Measurements from ENCODE around the gene IGF1R. TPM values are rescaled to one million over a fixed set of nuclear protein-coding genes. Genes with fewer than 3 reads are reported as not detected.

IGF1R gene
- total RNA-seq, 1 donor from 2014 or later: 53.7 TPM

GRCh38 chr15:98856532-98856907, 208.2 kb downstream of the IGF1R start:
- peak; percentile 83 for DNase-seq (ENCODE audit: low spot score)

DNA sequence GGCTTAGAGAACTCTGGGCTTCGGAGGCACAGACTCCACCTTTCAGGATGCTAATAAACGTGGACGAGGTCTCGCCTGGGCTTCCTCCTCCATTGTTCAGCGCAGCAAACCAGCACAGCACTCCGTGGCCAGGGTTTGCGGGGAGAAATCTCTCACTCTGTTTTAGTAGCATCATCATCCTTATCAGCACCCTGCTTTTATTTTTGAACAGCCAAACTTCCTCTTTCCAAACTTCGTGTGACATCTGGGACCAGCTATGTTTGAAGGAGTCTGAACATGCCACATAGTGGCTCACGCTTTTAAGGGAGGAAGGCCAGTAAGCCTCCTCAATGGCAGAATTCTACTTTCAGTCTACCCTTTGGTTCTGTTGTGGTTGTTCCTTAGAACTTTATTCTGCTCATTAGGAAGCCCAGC, 210.3 kb downstream of the IGF1R start:
- no peak for DNase-seq (ENCODE audit: low spot score)

GRCh38 chr15:98859149-98859548, 210.8 kb downstream of the IGF1R start:
- no peak for DNase-seq (ENCODE audit: low spot score)

- DNase-seq (ENCODE audit: low spot score): no peak
Observed at GRCh38 chr15:98860281-98861041, 212.1 kb downstream of the IGF1R start.

- DNase-seq (ENCODE audit: low spot score): no peak
Observed at GRCh38 chr15:98861188-98861587, 212.8 kb downstream of the IGF1R start.

GRCh38 chr15:98863983-98864382, 215.6 kb downstream of the IGF1R start:
- DNase-seq (ENCODE audit: low spot score): no peak

DNA sequence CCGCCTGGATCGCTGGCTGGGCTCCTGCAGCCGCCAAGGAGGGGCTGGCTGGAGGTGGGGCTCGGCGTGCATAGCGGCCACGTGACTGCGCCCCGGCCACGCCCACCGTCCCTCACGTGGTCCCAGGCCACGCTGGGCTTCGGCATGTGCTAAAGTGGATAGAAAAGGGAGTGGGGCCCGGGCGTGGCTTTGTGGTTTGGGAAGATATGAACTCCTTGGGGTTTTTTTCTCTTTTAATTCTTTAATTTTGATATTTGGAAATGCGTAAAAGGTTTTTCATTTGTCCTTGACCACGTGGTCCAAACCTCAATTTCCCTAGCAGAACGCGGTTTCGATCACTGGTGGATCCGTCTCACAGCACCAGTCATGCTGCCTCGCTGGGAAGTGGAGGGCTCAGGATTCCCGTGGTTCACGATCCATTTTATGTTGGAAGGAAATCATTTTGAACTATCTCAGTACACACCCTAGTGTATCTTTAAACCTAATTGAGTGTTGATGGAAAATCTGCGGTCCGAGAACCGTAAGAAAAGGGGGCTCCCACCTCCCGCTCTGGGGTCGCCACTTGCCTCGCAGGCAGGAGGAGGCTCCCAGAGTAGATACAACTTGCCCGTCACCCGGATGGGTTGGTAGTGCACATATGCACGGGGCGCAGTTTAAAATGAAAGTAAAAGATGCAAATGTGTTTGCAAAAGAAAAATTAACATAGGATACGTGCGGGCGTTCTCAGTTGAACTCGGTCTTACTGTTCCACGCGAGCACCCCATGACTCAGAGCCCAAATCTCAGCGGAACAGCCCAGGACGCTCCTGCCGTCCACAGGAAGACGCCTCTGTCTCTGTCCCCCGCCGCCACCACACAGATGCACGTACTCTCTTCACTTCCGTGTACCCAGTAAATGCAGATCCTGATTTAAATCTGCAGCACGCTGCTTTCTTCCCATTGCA, 217.3 kb downstream of the IGF1R start:
- peak; percentile 77 for DNase-seq (ENCODE audit: low spot score)

DNA sequence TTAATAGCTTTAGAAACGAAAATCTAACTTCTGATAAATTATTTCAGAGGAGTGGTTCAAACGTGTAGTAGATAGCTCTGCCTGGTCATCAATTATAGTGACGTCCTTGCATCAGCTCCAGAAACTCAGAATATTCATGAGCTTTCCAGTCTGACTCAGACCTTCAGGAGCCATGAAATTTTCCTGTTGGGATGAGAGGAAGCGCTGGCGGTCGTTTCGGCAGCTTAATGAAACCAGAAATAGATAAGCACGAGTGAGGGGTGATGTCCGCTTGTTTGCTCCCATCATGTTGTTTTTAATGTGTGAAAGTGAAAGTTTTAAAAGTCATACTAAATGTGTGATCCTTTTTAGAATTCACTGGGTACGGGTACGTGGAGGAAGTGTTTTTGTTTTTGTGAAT, 218.2 kb downstream of the IGF1R start:
- DNase-seq (ENCODE audit: low spot score): peak; percentile 60

GRCh38 chr15:98868564-98868963, 220.2 kb downstream of the IGF1R start:
- no peak for DNase-seq (ENCODE audit: low spot score)

DNA sequence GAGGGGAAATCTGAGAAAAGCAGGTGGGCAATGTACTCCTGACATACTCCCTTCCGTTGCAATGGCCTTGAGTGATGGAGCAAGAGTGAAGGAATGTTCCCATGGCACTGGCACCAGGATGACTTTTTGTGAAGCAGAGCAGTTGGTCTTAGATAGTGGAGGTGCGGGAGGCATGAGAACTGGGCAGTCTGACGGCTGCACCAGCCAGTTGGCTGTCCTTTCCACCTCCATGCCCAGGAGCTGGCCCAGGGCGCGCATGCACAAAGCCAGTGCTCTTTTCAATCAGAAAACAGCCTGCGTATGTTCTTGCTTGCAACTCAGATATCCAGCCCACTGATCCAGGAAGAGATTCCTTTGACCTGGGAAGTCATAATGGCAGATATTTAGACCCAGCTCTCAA, 222.4 kb downstream of the IGF1R start:
- no peak for DNase-seq (ENCODE audit: low spot score)

DNA sequence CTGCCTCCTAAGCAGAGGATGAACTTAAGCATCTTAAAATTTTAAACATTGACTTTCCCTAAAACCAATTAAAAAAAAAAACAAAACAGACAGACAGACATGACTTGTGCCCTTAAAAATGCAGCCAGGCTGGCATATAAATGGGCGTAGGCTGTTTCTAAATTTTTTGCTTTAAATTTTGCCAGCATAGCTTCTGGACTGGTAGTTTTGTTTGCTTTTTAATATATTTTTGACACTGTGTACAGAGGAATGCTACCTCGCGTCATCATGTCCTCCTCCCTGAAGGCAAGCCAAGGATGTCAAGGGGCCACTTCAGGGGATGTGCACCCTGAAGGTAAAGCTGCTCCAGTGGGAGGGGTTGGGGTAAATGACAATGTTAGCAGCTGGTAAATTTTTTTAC, 224.4 kb downstream of the IGF1R start:
- DNase-seq (ENCODE audit: low spot score): no peak

- DNase-seq (ENCODE audit: low spot score): no peak
Observed at GRCh38 chr15:98873441-98874218, 225.3 kb downstream of the IGF1R start.

GRCh38 chr15:98874370-98874769, 226.0 kb downstream of the IGF1R start:
- no peak for DNase-seq (ENCODE audit: low spot score)

- no peak for DNase-seq (ENCODE audit: low spot score)
Observed at GRCh38 chr15:98874773-98875172, 226.4 kb downstream of the IGF1R start.

DNA sequence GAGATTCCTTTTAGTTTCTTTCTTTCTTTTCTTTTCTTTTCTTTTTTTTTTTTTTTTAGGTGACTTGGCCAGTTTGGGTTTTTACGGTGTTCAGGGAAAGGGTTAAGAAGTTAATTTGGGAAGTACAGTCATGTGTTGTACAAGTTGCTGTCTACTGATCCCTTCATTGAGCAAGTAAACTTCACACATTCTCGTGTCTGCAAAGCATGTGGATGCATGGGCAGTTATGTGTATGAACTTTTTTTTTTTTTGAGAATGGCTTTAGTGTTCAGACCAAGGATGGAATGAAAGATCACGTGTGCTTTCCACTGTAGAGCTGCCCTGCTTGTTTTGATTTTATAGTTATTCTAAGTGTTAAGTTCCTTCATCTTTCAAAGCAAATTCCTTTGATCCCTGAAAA, 227.0 kb downstream of the IGF1R start:
- no peak for DNase-seq (ENCODE audit: low spot score)

DNA sequence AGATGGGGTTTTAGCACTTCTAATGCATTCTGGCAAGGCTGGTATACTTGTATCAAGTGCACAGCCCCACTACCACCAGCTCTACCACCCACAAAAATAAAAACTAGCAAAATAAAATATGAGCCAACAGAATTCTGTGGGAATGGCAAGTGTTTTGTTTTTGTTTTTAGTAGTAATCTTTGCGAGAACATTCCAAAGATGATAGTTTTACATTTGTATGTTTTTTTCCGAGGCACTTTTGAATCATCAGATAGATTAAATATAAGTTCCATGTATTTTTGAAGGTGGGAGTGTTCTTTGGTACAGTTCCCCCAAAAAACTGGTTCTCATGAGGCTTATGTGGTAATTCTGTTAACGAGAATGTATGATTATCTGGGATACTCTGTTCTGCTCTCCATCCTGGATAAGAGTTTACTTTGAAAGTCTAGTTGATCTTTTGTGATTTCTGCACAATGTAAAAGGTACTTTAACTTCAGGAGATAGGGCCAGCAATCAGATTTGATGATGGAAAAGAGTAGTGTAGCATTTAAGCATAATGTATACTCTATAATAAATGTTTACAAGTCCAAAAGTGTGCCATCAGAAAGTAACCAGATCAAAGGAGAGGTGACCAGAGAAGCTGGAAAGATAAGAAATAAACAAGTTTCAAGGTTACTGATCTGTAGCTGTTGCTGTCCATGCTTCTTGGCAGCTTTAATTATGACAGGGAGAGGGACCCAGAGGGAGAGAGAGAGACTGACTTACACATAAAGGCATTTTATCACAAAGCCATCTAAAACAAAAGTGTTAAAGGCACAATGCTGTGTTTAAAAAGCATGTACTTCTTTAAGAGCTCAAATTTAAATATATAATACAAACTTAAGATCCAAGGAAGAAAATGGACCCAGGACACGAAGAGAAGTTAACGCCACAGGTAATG, 228.4 kb downstream of the IGF1R start:
- DNase-seq (ENCODE audit: low spot score): peak; percentile 43

GRCh38 chr15:98878172-98878571, 229.8 kb downstream of the IGF1R start:
- no peak for DNase-seq (ENCODE audit: low spot score)

- no peak for DNase-seq (ENCODE audit: low spot score)
Observed at GRCh38 chr15:98878862-98879261, 230.5 kb downstream of the IGF1R start.

DNA sequence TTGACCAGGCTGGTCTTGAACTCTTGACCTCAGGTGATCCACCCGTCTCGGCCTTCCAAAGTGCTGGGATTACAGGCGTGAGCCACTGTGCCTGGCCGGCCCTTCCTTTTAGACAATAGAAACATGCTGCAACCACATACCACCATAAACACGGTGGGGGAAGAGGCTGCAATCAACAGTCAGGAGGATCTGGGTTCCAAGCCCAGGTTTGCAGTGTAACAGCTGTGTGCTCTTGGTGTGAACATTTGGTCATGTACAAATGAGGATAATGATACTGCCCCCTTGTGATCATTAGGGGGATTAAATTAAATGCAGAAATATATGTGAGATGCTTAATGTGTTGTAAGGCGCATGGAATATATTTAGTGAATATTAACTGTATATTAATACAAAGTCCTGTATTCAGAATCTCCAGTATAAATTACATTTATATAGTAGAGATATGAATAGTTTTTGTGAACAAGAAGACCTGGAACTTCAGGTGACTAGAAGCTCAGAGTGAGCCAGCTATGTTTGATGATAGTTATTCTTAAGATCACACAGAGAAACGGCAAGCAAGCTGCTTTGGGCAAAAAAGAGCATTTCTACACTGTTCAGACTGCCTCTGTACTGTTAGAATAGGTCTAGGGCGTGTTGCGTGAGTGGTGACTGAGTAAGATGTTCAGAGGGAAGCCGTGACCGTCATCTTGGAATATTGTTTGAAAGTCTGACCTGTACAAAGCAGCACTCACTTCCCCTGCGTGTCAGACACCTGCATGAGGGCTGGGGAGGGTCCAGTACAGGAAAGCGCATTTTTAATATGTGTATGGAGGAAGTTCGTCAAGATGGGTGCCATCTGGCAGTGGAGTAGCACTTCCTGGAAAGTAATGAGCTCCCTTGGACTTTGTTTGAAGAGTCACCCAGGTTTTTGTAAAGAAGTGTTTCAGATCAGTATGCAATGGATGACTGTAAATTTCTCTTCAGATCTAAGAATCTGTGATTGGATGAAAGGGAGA, 233.5 kb downstream of the IGF1R start:
- no peak for DNase-seq (ENCODE audit: low spot score)

DNA sequence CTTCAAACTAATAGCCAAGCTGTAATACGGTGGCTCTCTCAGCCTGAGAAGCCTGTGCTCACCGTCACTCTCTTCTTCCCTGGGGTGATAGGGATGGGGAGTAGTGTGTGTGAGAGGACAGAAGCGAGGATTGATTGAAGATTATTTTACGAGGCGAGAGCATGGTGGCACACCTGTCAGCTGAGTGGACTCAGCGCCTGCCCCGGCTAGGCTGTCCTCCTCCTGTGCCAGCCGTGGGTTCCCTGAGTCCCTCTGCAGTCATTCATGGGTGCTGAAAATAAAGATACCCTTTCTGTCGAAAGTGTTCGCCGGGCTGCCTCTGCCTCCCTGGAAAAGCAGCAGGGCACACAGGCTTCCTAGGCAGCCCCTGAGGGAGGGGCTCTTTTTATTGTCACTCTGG, 235.1 kb downstream of the IGF1R start:
- DNase-seq (ENCODE audit: low spot score): no peak
